IPS-20b (cell line): ENCODE results near the gene PLA2G12A.
A peak's percentile ranks its signal among the peaks of the same experiment; 100 is the strongest.

Experiments
- H3K27ac ChIP-seq: one replicate; pipeline ENCODE4 v1.5.1; 2013; ENCODE audit warnings: low read length
- H3K27me3 ChIP-seq: 2 replicates; pipeline ENCODE4 v1.6.1; 2013; ENCODE audit warnings: mild to moderate bottlenecking, low read length, inconsistent platforms; ENCODE audit not compliant: insufficient read depth
- H3K36me3 ChIP-seq: 2 replicates; pipeline ENCODE4 v1.6.1; 2013; ENCODE audit warnings: low read depth, mild to moderate bottlenecking, inconsistent platforms, low read length, moderate library complexity; ENCODE audit not compliant: insufficient read depth
- H3K4me1 ChIP-seq: 2 replicates; pipeline ENCODE4 v1.6.1; 2013; ENCODE audit warnings: mild to moderate bottlenecking, control low read depth, inconsistent platforms, low read length, moderate library complexity; ENCODE audit not compliant: insufficient read depth
- H3K4me3 ChIP-seq: 2 replicates; pipeline ENCODE4 v1.5.1; 2013; ENCODE audit warnings: mild to moderate bottlenecking, low read length, inconsistent platforms
- H3K9ac ChIP-seq: 2 replicates; pipeline ENCODE4 v1.6.1; 2013; ENCODE audit warnings: low read depth, mild to moderate bottlenecking, inconsistent platforms, low read length, moderate library complexity
- H3K9me3 ChIP-seq: 2 replicates; pipeline ENCODE4 v1.6.1; 2013; ENCODE audit warnings: mild to moderate bottlenecking, low read depth, low read length, inconsistent platforms; ENCODE audit not compliant: insufficient read depth

The PLA2G12A gene

DNA sequence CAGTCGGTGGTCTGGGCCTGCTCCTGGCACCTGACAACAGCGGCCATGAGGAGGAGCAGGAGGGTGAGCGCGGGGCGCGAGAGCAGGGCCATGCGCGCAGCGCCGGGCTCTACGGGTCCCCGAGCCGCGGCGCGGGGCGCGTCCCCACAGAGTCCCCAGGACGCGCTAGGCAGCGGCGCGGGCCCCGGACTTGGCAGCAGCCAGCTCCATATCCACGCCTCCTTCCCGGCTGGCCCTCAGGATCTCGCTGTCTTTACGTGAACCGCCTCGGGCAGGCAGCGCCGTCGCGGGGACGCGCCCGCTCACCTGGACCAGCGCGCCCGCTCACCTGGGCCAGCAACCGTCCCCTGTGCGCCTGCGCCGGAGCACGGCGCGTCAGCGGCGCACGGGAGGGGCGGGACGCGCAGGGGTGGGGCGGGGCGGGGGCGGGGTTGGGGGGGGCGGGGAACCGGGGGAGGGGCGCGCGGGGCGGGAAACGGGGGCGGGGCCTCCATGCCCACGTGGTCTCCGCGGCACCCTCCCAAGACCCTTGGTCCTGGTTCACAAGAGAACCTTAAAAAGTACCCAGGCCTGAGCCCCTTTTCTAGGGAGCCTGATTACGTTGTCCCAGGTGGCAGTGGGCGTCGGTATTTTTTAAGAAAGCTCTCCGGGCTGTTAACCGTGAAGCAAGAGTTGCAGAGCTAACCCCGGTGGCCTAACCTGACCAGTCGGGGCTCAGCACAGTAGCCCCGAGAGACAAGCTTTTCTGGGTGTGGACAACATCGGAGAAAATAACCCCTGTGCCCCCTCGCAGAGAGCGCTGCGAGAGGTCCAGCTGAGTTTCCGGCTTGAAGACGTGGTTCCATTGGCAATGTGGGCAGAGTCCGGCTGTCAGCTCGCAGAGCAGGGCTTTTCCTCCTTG lies at the start of gene PLA2G12A:
Gene PLA2G12A (minus strand): TSS at position 353 of the 901 bp plus-strand sequence. CDS start 261 bp downstream, at position 92.
- peak within 1 kb of the TSS; percentile 90 for H3K27ac ChIP-seq
- H3K36me3 ChIP-seq, result peaks cover 4% of the 10 kb centered on the region; the same call in 1 of the 2 replicates
- peak within 1 kb of the TSS; percentile 97 for H3K4me3 ChIP-seq
- H3K9me3 ChIP-seq, result no peaks in the 10 kb centered on the region
- peak within 1 kb of the TSS; percentile 90; the same call in 1 of the 2 replicates for H3K9ac ChIP-seq
- H3K27me3 ChIP-seq, result peaks cover 5% of the 10 kb centered on the region; the same call in 1 of the 2 replicates
- peaks cover 6% of the 10 kb centered on the region; the same call in 1 of the 2 replicates for H3K4me1 ChIP-seq

DNA sequence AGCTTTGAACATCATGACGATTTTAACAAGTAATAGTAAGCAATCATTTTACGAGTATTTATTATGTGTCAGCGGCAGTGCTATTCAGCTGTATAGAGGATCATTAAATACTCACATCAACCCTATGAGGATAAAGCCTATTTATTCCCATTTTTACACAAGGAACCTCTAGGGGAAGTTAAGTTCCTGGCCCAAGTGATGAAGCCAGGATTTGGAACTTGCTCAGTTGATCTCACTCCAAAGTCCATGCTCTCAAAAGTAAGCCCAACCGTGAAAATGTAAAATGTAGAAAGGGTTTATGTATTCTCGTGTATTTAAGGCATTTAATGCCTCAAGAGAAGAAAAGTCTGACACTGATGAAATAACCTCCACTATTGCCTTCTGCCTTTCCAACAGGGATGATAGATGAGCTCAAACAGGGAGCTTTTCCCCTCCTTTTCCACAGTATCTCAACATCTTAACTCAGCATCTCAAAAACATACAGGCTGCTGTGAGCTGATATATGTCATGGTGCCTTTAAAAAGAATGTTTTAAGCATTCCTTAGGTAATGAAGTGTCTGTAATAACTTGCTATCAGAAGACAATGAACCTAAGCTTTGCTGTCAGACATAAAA lies 35.0 kb upstream of the PLA2G12A start:
- Histone ChIP-seq H3K9me3 (no peaks in the 10 kb centered on the region), H3K9ac (no peak overlapping the region), H3K36me3 (no peaks in the 10 kb centered on the region), H3K4me3 (no peak overlapping the region), H3K4me1 (no peaks in the 10 kb centered on the region), H3K27me3 (no peaks in the 10 kb centered on the region), H3K27ac (no peak overlapping the region)

DNA sequence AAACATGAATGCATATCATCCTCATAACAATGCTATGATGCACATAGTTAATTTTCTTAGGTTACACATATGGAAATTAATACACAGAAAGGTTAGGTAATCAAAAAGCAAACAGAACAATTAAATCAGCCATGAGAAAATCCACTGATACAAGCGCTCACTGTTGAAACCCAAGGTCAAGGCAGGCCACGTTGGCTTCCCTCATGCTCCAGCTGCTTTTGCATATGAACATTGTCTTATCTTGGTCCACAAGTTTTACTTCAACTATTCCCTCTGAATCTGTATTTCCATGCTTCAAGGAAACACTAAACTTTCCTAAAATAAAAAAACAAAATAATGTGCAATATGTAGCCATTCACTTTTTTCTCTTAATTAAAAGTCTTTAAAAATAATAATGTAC lies 34.5 kb upstream of the PLA2G12A start:
- H3K9ac ChIP-seq, result no peak overlapping the region
- H3K9me3 ChIP-seq, result no peaks in the 10 kb centered on the region
- H3K36me3 ChIP-seq, result no peaks in the 10 kb centered on the region
- H3K4me3 ChIP-seq, result no peak overlapping the region
- no peaks in the 10 kb centered on the region for H3K4me1 ChIP-seq
- H3K27me3 ChIP-seq, result no peaks in the 10 kb centered on the region
- no peak overlapping the region for H3K27ac ChIP-seq

DNA sequence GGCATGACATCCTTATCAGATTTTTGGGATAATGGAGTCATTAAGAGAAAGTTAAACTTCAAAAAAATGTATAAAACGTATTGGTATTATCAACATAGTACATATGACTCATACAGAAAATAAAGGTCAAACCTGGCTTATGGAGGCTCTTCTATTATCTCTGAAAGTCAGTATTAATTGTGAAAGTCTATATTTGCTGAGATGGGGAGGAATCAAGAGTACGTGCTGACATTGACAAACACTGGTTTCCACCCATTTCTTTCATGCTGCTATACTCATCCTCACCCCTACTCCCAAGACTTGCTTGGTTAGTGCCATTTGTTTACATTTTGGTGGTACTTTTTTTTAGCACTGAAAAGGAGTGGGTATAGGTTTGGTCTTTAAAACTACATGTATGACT lies 30.8 kb upstream of the PLA2G12A start:
- H3K27ac ChIP-seq, result no peak overlapping the region
- no peaks in the 10 kb centered on the region for H3K4me1 ChIP-seq
- H3K36me3 ChIP-seq, result no peaks in the 10 kb centered on the region
- H3K4me3 ChIP-seq, result no peak overlapping the region
- H3K27me3 ChIP-seq, result no peaks in the 10 kb centered on the region
- no peak overlapping the region for H3K9ac ChIP-seq
- no peaks in the 10 kb centered on the region for H3K9me3 ChIP-seq

DNA sequence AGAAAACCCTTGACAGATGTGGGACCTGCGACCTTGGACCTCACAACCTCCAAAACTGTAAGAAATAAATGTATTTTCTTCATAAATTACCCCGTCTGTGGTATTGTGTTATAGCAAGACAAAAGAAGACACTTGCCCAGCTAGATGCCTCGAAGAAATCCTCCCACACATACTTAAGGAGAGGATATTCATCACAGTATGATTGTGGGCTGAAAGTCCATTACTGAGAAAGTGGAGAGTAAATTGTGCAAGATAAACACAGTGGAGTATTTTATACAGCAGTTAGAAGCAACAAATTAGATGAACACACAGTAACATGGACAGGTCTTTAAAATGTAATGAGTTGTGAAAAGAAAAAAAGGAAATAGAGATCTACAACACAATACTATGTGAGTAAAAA lies 25.8 kb upstream of the PLA2G12A start:
- H3K9ac ChIP-seq, result no peak overlapping the region
- H3K36me3 ChIP-seq, result no peaks in the 10 kb centered on the region
- no peaks in the 10 kb centered on the region for H3K4me1 ChIP-seq
- no peak overlapping the region for H3K4me3 ChIP-seq
- H3K27me3 ChIP-seq, result no peaks in the 10 kb centered on the region
- H3K27ac ChIP-seq, result no peak overlapping the region
- H3K9me3 ChIP-seq, result no peaks in the 10 kb centered on the region

DNA sequence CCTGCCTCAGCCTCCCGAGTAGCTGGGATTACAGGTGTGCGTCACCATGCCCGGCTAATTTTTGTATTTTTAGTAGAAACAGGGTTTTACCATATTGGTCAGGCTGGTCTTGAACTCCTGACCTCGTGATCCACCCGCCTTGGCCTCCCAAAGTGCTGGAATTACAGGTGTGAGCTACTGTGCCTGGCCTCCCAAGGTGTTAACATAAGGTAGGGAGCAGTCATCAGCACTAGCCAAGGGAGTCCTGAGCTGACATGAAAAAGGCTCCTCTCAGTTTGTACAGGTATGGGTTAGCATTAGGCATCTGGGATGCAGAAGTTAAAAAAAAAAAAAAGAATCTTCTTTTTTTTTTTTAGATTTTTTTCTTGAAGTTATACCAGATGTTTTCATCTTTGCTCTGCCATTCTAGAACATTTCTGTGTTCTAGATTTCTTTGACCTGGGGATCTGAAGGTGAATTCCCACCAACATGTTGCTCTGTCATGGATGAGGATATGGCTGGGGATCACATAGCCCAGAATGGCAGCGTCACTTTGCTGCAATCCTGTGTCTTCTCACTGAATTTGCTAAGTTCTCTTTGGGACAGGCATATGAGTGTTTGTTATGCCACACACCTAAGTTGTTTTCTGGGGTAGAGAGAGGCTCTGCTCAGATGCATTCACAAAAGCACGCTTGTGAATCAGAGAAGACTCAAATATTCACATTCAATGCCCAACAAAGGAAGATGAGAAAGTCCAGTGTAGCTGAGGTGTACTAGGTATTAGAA lies 24.4 kb upstream of the PLA2G12A start:
- no peak overlapping the region for H3K9ac ChIP-seq
- no peaks in the 10 kb centered on the region for H3K36me3 ChIP-seq
- H3K4me1 ChIP-seq, result no peaks in the 10 kb centered on the region
- no peaks in the 10 kb centered on the region for H3K9me3 ChIP-seq
- no peak overlapping the region for H3K4me3 ChIP-seq
- no peaks in the 10 kb centered on the region for H3K27me3 ChIP-seq
- H3K27ac ChIP-seq, result no peak overlapping the region

DNA sequence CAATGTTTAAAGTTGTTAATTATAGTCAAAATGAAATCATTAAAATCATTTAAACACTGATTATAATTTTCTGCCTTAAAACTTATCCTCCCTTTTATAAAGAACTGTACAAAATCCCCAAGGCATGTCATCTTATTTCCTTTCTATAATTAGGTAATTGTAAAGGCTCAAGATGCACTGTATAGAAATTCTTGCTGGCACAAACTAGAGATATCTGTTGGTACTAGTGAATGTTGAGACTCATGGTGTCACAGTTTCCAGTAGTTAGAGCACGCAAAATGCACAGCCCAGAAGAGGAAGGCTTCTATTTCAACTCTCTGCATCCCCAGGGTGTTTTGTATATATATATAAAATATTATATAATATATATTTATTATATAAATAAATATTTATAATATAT lies 22.7 kb upstream of the PLA2G12A start:
- Histone ChIP-seq H3K4me1 (no peaks in the 10 kb centered on the region), H3K27ac (no peak overlapping the region), H3K9me3 (no peaks in the 10 kb centered on the region), H3K4me3 (no peak overlapping the region), H3K36me3 (no peaks in the 10 kb centered on the region), H3K9ac (no peak overlapping the region), H3K27me3 (no peaks in the 10 kb centered on the region)

DNA sequence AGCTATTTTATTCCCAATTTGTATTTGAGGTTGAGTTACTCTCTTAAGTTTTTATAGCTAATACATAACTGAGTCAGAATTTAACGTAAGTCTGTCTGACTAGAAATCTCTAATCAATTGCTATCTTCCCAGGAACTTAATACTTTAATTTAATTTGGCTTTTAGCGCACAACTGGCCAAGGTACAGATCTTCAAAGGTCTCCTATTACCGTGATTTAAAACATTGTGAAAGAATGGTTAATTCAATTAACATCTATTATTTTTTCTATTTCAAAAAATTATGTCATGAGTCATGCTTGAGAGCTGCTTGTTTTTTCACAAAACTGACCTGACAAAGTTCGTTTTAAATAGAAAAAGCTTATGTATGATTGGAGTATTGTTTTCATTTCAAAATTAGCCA lies 22.0 kb upstream of the PLA2G12A start:
- no peaks in the 10 kb centered on the region for H3K4me1 ChIP-seq
- H3K27me3 ChIP-seq, result no peaks in the 10 kb centered on the region
- no peak overlapping the region for H3K4me3 ChIP-seq
- H3K27ac ChIP-seq, result no peak overlapping the region
- no peaks in the 10 kb centered on the region for H3K9me3 ChIP-seq
- no peak overlapping the region for H3K9ac ChIP-seq
- no peaks in the 10 kb centered on the region for H3K36me3 ChIP-seq

DNA sequence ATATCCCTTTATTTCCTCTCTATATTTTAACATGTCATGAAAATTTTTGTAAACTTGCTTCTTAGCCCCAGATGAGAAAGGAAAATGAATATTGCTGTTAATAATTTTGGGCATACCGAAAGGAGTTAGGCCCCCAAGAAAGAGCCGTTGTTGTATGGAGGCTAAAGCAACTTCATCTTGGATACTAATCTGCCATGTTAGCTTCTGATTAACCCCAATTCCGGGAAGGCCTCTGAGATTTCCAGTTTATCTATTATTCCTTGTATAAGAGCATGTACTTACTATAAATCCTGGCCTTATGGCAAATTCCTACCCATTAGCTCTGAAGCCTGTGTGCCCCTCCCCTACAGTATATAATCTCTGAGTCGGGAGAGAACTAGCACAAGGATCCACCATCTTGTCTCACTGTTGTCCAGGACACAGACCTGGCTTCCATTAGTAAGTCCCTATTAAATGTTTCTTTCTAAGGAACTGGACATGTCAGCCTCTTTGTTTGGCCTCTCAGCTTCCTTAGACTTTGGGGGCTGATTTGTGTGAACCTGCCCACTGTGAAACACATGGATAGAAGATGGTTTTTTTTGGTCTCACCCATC lies 20.9 kb upstream of the PLA2G12A start:
- Histone ChIP-seq H3K9ac (no peak overlapping the region), H3K4me1 (no peaks in the 10 kb centered on the region), H3K36me3 (no peaks in the 10 kb centered on the region), H3K27me3 (no peaks in the 10 kb centered on the region), H3K27ac (no peak overlapping the region), H3K9me3 (no peaks in the 10 kb centered on the region), H3K4me3 (no peak overlapping the region)

DNA sequence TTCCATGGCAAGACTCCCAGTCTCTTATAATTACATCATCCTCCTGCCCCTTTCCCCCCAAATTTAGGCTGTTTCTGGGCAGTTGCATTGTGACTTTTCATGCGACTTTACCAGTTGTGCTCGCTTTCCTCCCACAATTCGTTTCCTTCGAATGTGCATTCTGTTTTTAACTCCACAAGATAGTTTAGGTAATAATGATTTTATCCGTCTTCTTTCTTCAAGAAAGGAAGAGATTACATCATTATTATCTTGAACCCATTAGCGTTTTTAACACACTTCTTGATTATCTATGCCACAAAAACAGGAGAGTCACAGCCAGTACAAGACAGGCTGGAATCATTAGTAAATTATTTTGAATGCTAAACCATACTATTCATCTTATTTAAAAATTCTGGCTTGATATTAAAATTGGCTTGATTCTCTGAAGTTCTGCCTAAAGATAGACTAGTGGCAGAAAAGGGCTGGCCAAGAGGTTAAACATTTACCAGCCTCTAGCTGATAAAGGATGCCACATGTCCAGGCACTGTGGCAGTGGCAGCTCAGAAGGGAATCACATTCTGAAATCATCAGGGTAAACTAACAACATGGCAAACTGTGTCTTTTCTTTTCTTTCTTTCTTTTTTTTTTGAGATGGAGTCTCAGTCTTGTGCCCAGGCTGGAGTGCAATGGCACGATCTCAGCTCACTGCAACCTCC lies 19.7 kb upstream of the PLA2G12A start:
- no peaks in the 10 kb centered on the region for H3K4me1 ChIP-seq
- no peaks in the 10 kb centered on the region for H3K9me3 ChIP-seq
- H3K27ac ChIP-seq, result no peak overlapping the region
- no peak overlapping the region for H3K4me3 ChIP-seq
- H3K36me3 ChIP-seq, result no peaks in the 10 kb centered on the region
- H3K9ac ChIP-seq, result no peak overlapping the region
- H3K27me3 ChIP-seq, result no peaks in the 10 kb centered on the region

DNA sequence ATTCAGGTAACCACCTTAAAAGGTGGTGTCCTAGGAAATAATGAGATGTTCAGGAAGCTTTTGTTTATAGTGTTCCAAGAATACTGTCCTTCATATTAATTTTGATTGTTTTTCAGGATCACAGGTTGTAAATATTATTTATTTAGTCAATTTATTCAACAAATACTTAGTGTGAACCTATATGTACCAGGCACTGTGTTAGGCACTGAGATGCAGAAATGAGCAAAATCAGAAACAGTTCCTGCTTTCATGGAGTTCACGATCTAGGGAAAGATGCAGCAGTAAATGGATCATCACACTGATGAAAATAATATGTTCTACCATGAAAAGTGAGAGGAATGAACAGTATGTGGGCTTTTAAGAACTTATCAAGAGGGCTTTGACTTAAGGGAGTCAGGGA lies 18.2 kb upstream of the PLA2G12A start:
- Histone ChIP-seq H3K9ac (no peak overlapping the region), H3K4me1 (no peaks in the 10 kb centered on the region)

More for the DNA sequence above, 18.2 kb upstream of the PLA2G12A start:
- Histone ChIP-seq H3K36me3 (no peaks in the 10 kb centered on the region), H3K4me3 (no peak overlapping the region), H3K27ac (no peak overlapping the region), H3K27me3 (no peaks in the 10 kb centered on the region), H3K9me3 (no peaks in the 10 kb centered on the region)
